ENCODE results near the gene VAV3.

DNA sequence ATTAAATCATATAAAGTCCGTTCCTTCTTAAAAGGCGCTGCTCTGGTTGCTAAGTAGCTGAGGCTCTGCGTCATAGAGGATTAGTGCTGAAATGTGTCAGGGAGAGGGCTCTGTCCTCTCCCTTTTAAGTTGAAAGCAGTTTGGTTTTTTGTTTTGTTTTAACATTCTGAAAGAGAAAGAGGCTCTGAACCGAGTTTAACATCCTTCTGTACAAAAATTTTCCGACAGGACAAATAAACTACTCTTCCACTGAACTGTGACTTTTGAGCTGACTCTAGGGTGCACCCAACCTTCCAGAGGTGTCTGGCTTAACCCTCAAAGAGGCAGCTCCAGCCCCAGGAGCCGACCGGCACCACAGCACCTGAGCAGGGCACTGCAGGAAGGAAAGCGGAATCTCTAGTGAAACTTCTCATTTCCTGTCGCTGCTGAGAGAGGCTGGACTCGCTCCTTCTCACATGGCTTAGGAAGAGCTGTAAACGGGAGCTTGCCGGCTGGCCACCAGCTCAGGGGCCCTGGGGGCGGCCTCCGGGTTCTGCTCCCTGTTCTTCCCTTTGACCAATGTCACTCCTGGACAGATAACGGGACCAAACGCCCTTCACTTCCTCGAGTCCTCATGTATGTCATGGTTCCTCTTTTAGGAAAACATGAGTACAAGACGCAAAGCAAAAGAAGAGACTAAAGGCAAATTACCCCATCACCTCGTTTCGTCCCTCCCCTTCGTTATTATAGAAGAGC lies 1.2 kb downstream of the VAV3 start:
- peak in 2 of 3 donors; percentile 11 to 17 for TF ChIP-seq POLR2A (IDR thresholded peaks at IDR 0.05)
- TF ChIP-seq, protein P1, sequence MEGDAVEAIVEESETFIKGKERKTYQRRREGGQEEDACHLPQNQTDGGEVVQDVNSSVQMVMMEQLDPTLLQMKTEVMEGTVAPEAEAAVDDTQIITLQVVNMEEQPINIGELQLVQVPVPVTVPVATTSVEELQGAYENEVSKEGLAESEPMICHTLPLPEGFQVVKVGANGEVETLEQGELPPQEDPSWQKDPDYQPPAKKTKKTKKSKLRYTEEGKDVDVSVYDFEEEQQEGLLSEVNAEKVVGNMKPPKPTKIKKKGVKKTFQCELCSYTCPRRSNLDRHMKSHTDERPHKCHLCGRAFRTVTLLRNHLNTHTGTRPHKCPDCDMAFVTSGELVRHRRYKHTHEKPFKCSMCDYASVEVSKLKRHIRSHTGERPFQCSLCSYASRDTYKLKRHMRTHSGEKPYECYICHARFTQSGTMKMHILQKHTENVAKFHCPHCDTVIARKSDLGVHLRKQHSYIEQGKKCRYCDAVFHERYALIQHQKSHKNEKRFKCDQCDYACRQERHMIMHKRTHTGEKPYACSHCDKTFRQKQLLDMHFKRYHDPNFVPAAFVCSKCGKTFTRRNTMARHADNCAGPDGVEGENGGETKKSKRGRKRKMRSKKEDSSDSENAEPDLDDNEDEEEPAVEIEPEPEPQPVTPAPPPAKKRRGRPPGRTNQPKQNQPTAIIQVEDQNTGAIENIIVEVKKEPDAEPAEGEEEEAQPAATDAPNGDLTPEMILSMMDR (IDR thresholded peaks at IDR 0.05), result no peak

Measured in body of pancreas (tissue), 4 donors.